GM12875 (cell line): ENCODE results near the gene ISM1.

Experiments used
- H3K4me3 ChIP-seq: one replicate; pipeline ENCODE4 v1.5.1; 2011; ENCODE audit warnings: low read depth, low read length, control low read depth
- TF ChIP-seq, protein P1 (sequence below): IDR thresholded peaks from 2 replicates; pipeline ENCODE4 v1.5.1; 2011; ENCODE audit warnings: low read depth, mild to moderate bottlenecking, control low read depth, inconsistent platforms, low read length, moderate library complexity, borderline replicate concordance; ENCODE audit not compliant: insufficient read depth

Gene ISM1

DNA sequence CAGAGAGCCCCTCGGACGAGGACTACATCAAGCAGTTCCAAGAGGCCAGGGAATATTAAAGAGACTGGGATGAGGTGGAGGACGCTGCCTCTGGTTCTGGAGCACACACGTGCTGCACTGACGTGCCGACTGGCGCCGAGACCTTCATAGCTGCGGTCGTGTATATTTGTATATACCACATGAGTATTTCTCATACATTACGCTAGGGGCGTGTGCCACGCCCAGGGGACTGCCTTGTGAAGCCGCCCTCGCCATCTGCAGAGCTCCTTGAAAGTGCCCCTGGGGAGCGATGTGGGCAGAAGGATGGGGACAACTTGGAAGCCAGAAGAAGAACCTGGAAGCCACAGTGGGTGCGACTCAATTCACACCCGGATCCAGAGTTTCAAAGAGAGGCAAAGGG is 78.3 kb downstream of the ISM1 start:
- H3K4me3 ChIP-seq, result no peak overlapping the region
- TF ChIP-seq, protein P1, sequence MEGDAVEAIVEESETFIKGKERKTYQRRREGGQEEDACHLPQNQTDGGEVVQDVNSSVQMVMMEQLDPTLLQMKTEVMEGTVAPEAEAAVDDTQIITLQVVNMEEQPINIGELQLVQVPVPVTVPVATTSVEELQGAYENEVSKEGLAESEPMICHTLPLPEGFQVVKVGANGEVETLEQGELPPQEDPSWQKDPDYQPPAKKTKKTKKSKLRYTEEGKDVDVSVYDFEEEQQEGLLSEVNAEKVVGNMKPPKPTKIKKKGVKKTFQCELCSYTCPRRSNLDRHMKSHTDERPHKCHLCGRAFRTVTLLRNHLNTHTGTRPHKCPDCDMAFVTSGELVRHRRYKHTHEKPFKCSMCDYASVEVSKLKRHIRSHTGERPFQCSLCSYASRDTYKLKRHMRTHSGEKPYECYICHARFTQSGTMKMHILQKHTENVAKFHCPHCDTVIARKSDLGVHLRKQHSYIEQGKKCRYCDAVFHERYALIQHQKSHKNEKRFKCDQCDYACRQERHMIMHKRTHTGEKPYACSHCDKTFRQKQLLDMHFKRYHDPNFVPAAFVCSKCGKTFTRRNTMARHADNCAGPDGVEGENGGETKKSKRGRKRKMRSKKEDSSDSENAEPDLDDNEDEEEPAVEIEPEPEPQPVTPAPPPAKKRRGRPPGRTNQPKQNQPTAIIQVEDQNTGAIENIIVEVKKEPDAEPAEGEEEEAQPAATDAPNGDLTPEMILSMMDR, result no peak

DNA sequence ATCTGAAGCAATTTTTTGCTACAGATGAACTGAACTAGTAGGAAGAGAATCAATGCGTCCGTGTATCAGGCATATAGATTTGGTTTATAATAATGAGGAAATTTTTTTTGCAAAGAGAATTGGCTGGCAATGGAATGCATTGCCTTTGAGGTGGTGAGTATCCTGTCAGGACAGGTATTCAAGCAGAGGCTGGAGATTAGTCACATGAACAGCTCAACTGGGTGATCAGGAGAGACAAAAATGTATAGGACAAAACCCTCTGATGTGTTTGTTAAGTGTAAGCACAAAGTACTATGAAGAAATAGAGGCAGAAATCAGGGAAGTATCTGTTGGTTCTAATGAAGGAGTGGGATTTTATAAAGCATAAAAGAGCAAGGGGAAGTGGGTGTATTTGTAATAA is 80.5 kb downstream of the ISM1 start:
- TF ChIP-seq, protein P1, result no peak
- H3K4me3 ChIP-seq, result no peak overlapping the region

DNA sequence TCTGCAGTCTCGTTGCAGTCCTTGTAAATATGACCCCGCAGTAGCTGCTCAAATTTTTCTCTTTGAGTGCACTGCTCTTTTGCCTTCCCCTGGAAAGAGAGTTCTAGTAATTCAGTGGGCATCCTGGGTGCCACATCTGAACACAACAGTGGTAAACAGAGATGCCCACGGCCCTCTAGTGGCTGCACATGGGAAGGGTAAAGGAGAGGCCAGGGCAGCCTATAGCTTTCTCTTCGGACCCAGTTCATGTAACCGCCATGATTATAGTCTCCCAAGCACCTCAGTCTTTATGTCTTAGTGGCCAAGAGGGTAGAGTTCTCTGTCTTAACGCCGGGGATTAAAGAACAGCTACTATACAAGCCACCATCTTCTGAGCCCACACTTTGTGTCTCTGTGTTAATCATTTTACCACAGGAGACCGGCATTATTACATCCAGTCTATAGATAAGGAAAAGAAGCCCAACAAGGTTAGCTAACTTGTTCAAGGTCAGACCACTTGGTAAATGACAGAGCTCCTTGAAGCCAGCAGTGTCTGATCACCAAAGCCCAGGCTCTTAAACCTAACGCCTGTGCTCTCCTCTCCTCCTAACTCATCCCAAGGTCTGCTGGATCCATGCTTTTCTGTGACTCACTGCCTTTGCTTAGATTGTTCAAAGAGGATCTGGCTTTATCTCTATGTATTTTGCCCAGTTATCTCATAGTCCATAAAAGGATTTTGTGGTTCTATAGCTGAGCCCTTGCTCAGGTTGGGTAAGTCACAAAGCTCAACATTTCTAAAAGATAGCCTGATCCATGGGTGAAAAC is 81.8 kb downstream of the ISM1 start:
- TF ChIP-seq, protein P1, result peak; percentile 82

DNA sequence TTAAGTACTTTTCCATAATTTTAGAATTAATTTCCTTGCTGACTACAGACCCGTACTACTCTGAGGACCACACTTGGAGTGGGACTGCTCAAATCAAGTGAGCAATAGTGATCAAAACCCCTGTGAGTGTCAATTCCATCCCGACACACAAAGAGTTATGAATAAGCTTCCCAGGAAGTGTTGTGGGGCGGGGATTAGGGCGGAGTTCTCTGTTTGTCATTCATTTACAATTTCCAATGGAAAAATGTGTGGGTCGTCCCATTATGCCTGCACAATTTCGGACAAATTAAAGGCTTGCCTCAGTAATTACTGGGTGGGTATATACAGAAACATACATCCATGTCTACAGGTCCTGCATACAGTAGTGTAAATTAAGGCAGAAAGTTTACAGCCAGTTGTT is 84.2 kb downstream of the ISM1 start:
- TF ChIP-seq, protein P1, result no peak
- no peak overlapping the region for H3K4me3 ChIP-seq

More for the DNA sequence above, 81.8 kb downstream of the ISM1 start:
- H3K4me3 ChIP-seq, result no peak overlapping the region

DNA sequence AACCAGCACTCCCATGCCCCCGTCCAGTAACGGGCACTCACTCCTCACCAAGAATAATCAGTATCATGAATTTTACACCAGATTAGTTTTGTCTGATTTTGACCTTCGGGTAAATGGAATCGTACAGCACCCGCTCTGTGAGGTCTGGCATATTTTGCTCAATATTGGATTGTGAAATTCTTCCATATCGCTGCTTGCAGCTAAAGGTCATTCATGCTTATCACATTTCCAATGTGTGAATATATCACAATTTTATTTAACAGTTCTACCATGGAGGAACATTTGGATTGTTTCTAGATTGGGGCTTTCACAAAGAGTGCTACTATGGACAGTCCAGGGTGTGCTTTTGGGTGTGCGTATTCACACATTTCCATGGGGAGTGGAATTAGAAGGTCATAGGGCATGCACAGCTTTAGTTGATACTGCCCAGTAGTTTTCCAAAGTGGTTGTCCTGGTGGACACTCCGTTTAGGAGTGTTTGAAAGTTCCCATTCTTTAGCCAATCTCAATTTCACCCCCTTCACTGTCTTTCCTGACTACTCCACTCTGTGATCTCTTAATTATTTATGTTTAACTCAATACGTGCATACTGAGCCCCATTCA is 86.6 kb downstream of the ISM1 start:
- H3K4me3 ChIP-seq, result no peak overlapping the region
- TF ChIP-seq, protein P1, result no peak

DNA sequence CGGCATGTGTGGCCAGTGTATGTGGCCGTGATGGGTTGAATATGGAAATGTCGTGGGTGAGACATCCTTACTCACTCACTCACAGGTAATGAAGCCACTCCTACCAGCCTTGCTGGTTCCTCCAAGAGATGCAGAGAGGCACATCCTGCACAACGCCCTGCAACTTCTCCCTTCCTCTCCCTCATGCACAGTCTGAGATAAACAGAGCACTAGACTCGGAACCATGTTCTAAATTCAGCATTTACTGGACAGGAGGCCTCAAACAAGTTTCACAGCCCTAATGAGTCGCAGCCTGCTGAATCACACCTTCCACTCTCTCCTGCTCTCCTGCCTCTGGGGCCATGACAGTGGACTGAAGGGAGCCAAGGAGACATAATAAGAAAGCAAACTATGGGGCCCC is 91.2 kb downstream of the ISM1 start:
- H3K4me3 ChIP-seq, result no peak overlapping the region
- TF ChIP-seq, protein P1, result no peak

DNA sequence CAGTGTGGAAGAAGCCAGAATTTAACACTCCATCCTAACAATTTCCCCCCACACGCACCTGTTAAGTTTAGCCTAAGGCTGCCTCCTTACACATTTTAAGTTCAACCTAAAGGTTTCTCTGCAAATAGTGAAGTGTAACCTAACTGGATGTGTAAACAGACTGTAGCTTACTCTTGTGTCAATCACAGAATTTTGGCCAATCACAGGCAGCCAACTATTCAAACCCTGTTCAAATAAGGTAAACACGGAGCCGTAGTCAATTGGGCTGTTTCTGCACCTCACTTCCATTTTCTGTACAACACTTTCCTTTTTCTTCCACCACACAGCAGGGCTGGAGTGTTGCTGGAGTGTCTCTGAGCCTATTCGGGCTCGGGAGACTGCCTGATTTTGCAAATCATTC is 92.1 kb downstream of the ISM1 start:
- H3K4me3 ChIP-seq, result no peak overlapping the region
- TF ChIP-seq, protein P1, result no peak
